A673 (cell line): ENCODE measurements around the gene MAP3K19. TPM values are rescaled to one million over a fixed set of nuclear protein-coding genes. Genes with fewer than 3 reads are reported as not detected.

Experiments
- total RNA-seq: library from RNA; stranded (reverse); gene quantifications from 2 replicates; pipeline ENCODE4 v1.2.3, GENCODE V29; 2021

Gene MAP3K19
- total RNA-seq, 1 experiment from 2014 or later, result not detected

Other genes starting within 250 kb of the MAP3K19 start
- gene ACMSD, start 208.8 kb downstream of the MAP3K19 start, total RNA-seq, result not detected in 2 replicates
- gene CCNT2, start 128.6 kb downstream of the MAP3K19 start, total RNA-seq, result 41.7 and 43.0 TPM in 2 replicates
- gene RAB3GAP1, start 4.8 kb upstream of the MAP3K19 start, total RNA-seq, result 38.9 and 39.8 TPM in 2 replicates